Suprapubic skin (tissue), 4 donors: ENCODE measurements around the gene SPCS2. TPM values are rescaled to one million over a fixed set of nuclear protein-coding genes. Genes with fewer than 3 reads are reported as not detected.
A peak's percentile ranks its signal among the peaks of the same experiment; 100 is the strongest.

Source experiments
- DNase-seq, 2 donors: peaks; one replicate each; pipeline ENCODE4 v3.0.0-alpha.2; 2019; ENCODE audit warnings: low spot score in 2 of 2
- H3K27ac ChIP-seq: fragments of 200-600 bp; sonication (generic); one replicate; pipeline ENCODE4 v1.5.1; 2019
- H3K27me3 ChIP-seq: fragments of 200-600 bp; sonication (generic); one replicate; pipeline ENCODE4 v1.5.1; 2019
- H3K36me3 ChIP-seq: fragments of 200-600 bp; sonication (generic); one replicate; pipeline ENCODE4 v1.5.1; 2019
- H3K4me1 ChIP-seq: fragments of 200-600 bp; sonication (generic); one replicate; pipeline ENCODE4 v1.5.1; 2019
- H3K4me3 ChIP-seq: fragments of 200-600 bp; sonication (generic); one replicate; pipeline ENCODE4 v1.5.1; 2019; ENCODE audit warnings: mild to moderate bottlenecking
- H3K9me3 ChIP-seq: fragments of 200-600 bp; sonication (generic); one replicate; pipeline ENCODE4 v1.5.1; 2019
- CTCF ChIP-seq, 2 donors: fragments of 200-600 bp in 1 of 2; fragments of 450-650 bp in 1 of 2; sonication (generic) in 1 of 2; IDR thresholded peaks; one replicate each; pipeline ENCODE4 v1.5.1; 2016 to 2019; ENCODE audit warnings: antibody characterized with exemption in 2 of 2, mild to moderate bottlenecking in 1 of 2, moderate library complexity in 1 of 2
- EP300 ChIP-seq: sonication (generic); formaldehyde crosslinking; IDR thresholded peaks from one replicate; pipeline ENCODE4 v1.6.1; 2017; ENCODE audit warnings: antibody characterized with exemption
- POLR2A ChIP-seq, 2 donors: fragments of 450-650 bp; IDR thresholded peaks; one replicate each; pipeline ENCODE4 v1.6.1; 2017; ENCODE audit warnings: antibody characterized with exemption in 2 of 2, mild to moderate bottlenecking in 2 of 2, moderate library complexity in 2 of 2
- POLR2AphosphoS5 ChIP-seq, 3 donors: sonication (generic); formaldehyde crosslinking; IDR thresholded peaks; one replicate each; pipeline ENCODE4 v1.6.1; 2017; ENCODE audit warnings: antibody characterized with exemption in 3 of 3
- WGBS: methylation state at CpG from one replicate; pipeline ENCODE4 v1.1.5; 2018; 5-methylcytosine and 5-hydroxymethylcytosine counted together
- total RNA-seq, 4 donors: library from RNA; depleted of rRNA; stranded (reverse); fragments of >200 nt; gene quantifications; one replicate each; pipeline ENCODE4 v1.1.0, GENCODE V29; 2016

The SPCS2 gene
- total RNA-seq = 10 to 100 TPM; 16.3 to 34.5 (median 20.1) TPM

GRCh38 chr11:74948898-74949752 is at the start of gene SPCS2, which contains the start of gene XRRA1:
TSS of gene SPCS2 (plus strand) at chr11:74949266. CDS start at chr11:74949286, 20 bp downstream.
TSS of gene XRRA1 (minus strand) at chr11:74949091. CDS start at chr11:74940878, 8,213 bp downstream.
- WGBS = under 1% methylated on average over 26 of the region's 67 CpGs
- Histone ChIP-seq H3K27ac (peak within 1 kb of the TSS; percentile 86), H3K27me3 (no peaks in the 10 kb centered on the region), H3K4me1 (peaks cover 43% of the 10 kb centered on the region), H3K4me3 (peak within 1 kb of the TSS; percentile 89), H3K36me3 (peaks cover 7% of the 10 kb centered on the region), H3K9me3 (no peaks in the 10 kb centered on the region)
- DNase-seq = peak; percentile 99 to 100
- TF ChIP-seq EP300 = no peak
- TF ChIP-seq POLR2AphosphoS5 (IDR thresholded peaks at IDR 0.05) = peak; percentile 68 to 90 (median 79)
- TF ChIP-seq POLR2A (IDR thresholded peaks at IDR 0.05) = peak; percentile 68
- no peak for TF ChIP-seq CTCF (IDR thresholded peaks at IDR 0.05)

- 95% methylated on average over 4 of the region's 4 CpGs for WGBS
- peaks cover 7% of the 10 kb centered on the region for H3K9me3 ChIP-seq
- H3K36me3 ChIP-seq = peaks cover 27% of the 10 kb centered on the region
- DNase-seq = no peak
- no peak for TF ChIP-seq POLR2A (IDR thresholded peaks at IDR 0.05)
- TF ChIP-seq EP300 = no peak
- no peak for TF ChIP-seq CTCF (IDR thresholded peaks at IDR 0.05)
- TF ChIP-seq POLR2AphosphoS5 (IDR thresholded peaks at IDR 0.05) = no peak
- H3K27ac ChIP-seq = no peak overlapping the region
- no peaks in the 10 kb centered on the region for H3K27me3 ChIP-seq
- no peak overlapping the region for H3K4me3 ChIP-seq
- no peaks in the 10 kb centered on the region for H3K4me1 ChIP-seq
Observed at GRCh38 chr11:74902342-74902741, 46.7 kb upstream of the SPCS2 start.

- H3K36me3 ChIP-seq = peaks cover 56% of the 10 kb centered on the region
- WGBS = 63% methylated on average over 3 of the region's 3 CpGs
Observed at GRCh38 chr11:74905326-74905725, 43.7 kb upstream of the SPCS2 start.

GRCh38 chr11:74909385-74909784 is 39.7 kb upstream of the SPCS2 start:
- Histone ChIP-seq H3K4me1 (no peaks in the 10 kb centered on the region), H3K27me3 (no peaks in the 10 kb centered on the region), H3K27ac (no peak overlapping the region), H3K9me3 (no peaks in the 10 kb centered on the region), H3K36me3 (peaks cover 69% of the 10 kb centered on the region), H3K4me3 (no peak overlapping the region)
- TF ChIP-seq CTCF (IDR thresholded peaks at IDR 0.05) (no peak), POLR2AphosphoS5 (IDR thresholded peaks at IDR 0.05) (no peak), POLR2A (IDR thresholded peaks at IDR 0.05) (no peak), EP300 (no peak)
- 74% methylated on average over 4 of the region's 4 CpGs for WGBS
- no peak for DNase-seq

More at GRCh38 chr11:74905326-74905725, 43.7 kb upstream of the SPCS2 start:
- H3K27ac ChIP-seq = no peak overlapping the region
- H3K4me1 ChIP-seq = no peaks in the 10 kb centered on the region
- H3K9me3 ChIP-seq = peaks cover 7% of the 10 kb centered on the region
- DNase-seq = no peak
- TF ChIP-seq POLR2A (IDR thresholded peaks at IDR 0.05) = no peak
- no peak for TF ChIP-seq POLR2AphosphoS5 (IDR thresholded peaks at IDR 0.05)
- no peaks in the 10 kb centered on the region for H3K27me3 ChIP-seq
- no peak overlapping the region for H3K4me3 ChIP-seq

- H3K36me3 ChIP-seq = peaks cover 71% of the 10 kb centered on the region
- no peaks in the 10 kb centered on the region for H3K4me1 ChIP-seq
- 65% methylated on average over 4 of the region's 4 CpGs for WGBS
- H3K9me3 ChIP-seq = no peaks in the 10 kb centered on the region
- no peak for DNase-seq
- H3K4me3 ChIP-seq = no peak overlapping the region
- no peaks in the 10 kb centered on the region for H3K27me3 ChIP-seq
- TF ChIP-seq EP300 = no peak
- no peak overlapping the region for H3K27ac ChIP-seq
Observed at GRCh38 chr11:74909812-74910211, 39.3 kb upstream of the SPCS2 start.

GRCh38 chr11:74923125-74923524 is 25.9 kb upstream of the SPCS2 start:
- Histone ChIP-seq H3K9me3 (no peaks in the 10 kb centered on the region), H3K36me3 (peaks cover 32% of the 10 kb centered on the region), H3K27ac (no peak overlapping the region), H3K4me1 (no peaks in the 10 kb centered on the region), H3K27me3 (no peaks in the 10 kb centered on the region), H3K4me3 (no peak overlapping the region)
- no peak for DNase-seq
- TF ChIP-seq EP300 = no peak
- TF ChIP-seq CTCF (IDR thresholded peaks at IDR 0.05) = no peak
- TF ChIP-seq POLR2A (IDR thresholded peaks at IDR 0.05) = no peak
- no peak for TF ChIP-seq POLR2AphosphoS5 (IDR thresholded peaks at IDR 0.05)
